GM18505 (cell line): Measurements from ENCODE around the gene DPYSL5.

ENCODE experiments used
- ATAC-seq: cut with Tn5 transposase; IDR thresholded peaks from one replicate; pipeline ENCODE4 v1.9.1; 2021; ENCODE audit not compliant: unreplicated experiment
- POLR2A ChIP-seq: IDR thresholded peaks from 4 replicates; pipeline ENCODE4 v1.6.1; 2011; ENCODE audit warnings: borderline replicate concordance; ENCODE audit not compliant: insufficient read depth, insufficient read length; ENCODE audit errors: extremely low read depth

DPYSL5 gene

DNA sequence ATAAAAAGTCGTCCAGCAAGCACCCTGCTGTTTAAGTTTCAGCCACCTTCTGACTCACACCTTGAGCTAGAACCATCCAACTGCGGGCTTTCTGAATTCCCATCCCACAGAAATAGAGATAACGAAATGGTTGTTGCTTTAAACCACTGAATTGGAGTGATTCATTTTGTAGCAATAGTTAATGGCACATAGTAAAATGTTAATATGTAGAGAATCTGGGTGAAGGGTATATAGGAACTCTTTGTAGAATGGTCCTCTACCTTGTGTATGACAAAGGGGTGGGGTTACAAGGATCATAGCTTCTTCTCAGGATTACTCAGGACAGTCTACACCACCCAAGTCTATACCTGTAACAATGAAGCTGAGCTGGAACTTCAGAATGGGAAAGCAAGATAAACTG is 120.1 kb downstream of the DPYSL5 start:
- no peak for TF ChIP-seq POLR2A
- ATAC-seq: no peak

DNA sequence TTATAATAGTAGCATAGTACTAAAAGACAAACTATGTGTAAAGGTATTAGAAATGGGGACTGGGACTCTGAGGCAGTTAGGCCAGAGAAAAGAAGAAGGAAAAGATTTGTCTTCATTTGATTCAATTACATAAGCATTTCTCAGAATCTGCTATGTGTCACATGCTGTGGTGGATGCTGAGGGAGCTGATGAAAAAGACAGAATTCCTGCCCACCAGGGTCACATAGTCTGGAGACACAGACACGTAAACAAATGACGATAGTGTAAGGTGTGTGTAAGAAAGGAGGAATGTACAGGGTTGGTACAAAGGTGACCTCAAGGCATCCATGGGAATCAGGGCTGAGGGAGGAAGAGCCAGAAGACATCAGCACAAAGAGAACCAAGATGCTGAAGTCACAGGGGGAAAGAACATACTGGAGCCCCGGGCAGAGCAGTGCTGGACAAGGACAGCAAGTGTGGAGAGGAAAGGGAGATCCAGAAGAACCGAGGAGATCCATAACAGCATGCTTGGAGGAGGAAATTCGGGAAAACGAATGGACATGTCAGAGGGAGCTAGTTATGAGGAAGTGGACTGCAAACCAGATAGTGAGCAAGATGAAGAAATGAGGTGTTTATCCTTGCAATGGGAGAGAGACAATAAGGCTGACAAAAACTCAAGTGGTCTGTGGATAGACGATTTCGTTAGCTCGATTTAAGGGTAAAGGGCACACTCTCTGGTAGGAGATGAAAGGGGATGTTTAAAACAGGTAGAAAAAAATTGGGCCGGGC is 121.3 kb downstream of the DPYSL5 start:
- ATAC-seq: no peak
- no peak for TF ChIP-seq POLR2A

DNA sequence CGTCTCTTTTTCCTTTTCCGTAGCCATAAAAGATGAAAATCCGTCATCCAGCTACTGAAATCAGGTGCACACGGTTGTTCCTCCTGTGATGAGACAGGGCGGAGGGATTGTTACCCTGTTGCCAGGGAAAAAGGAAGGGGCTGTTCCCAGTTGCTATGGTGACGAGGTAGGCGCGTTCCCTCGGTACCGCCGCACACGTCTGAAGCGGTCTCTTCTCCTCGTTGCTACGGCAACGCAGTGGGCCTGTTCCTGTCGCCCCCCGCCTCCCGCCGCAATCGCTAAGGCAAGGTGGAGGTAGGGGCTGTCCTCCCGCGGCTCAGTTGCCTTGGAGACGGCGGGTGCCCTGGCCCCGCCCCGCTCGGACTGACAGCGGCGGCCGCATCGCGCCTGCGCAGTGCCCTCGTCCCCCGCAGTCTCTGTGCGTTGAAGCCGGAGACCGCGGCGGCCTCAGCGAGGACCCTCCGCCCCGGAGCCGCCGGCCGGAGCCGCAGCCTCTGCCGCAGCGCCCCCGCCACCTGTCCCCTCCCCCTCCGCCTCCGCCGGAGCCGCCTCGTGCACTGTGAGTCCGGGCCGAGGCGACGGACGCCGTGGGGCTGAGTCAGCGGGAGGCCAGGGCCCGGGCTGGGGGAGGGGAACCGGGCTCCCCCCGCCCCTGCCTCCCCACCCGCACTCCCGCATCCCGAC is 122.5 kb downstream of the DPYSL5 start, which contains the start of gene MAPRE3:
Gene MAPRE3, plus strand, starts transcription at position 394 of the 684 bp plus-strand sequence. CDS start 51,582 bp downstream, outside the sequence.
- no peak for TF ChIP-seq POLR2A
- ATAC-seq: peak; percentile 79

DNA sequence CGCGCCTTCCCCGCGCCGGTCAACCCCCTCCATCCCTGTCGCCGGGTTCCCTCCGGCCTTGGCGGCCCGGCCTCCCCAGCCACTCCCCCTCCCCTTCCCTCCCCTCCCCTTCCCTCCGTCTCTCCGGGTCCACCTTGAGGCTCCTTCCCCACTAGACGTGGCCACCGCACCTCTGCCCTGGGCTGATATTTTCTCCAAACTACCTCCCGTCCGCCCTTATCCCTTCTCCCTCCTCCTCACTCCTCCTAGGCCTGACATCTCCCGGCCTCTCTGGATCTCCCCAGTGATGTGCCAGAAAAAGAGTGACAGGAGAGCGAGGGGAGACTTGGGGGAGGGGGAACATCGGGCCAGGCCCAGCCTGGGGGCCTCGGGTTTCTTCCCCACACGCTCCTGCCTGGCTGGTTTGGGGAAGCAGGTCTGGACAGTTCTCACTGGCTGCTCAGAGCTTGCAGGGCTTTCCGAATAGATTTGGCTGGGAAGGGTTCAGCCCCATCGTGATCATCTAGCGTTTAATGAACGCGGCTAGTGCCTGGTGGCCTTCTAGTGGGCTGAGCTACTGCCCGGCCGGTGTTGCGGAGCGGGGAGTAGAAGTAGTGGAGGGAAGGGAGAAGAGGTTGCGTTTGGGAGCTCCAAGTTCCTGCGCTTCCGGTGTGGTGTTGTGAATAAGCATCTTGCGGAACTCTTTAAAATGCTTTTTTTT is 123.1 kb downstream of the DPYSL5 start:
- TF ChIP-seq POLR2A: no peak
- ATAC-seq: no peak

- no peak for ATAC-seq
- no peak for TF ChIP-seq POLR2A
These were observed 124.2 kb downstream of the DPYSL5 start for GRCh38 chr2:26971911-26972786.

DNA sequence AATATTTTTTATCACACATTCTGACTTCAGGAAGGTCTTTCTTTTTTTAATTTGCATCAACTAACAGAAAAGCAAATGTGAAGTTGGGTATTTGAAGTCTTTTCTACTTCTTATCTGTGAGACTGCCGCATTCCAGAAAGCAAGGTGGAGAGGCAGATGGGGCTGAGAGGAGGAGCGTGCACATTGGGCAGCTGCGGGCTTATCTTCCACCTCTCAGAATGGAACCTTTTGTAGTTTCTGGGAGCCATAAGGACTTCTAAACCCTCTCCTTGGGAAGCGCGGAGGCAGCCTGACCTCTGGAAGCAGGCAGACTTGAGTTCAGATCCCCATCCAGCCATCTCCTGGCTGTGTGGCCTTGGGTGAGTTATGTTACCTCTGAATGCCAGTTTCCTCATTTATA is 126.4 kb downstream of the DPYSL5 start:
- ATAC-seq: no peak
- no peak for TF ChIP-seq POLR2A

GRCh38 chr2:26975102-26975501 is 127.2 kb downstream of the DPYSL5 start:
- no peak for ATAC-seq
- TF ChIP-seq POLR2A: no peak

- TF ChIP-seq POLR2A: no peak
- no peak for ATAC-seq
These were observed 127.7 kb downstream of the DPYSL5 start for GRCh38 chr2:26975656-26976055.

- no peak for ATAC-seq
These were observed 128.3 kb downstream of the DPYSL5 start for GRCh38 chr2:26976237-26976636.

DNA sequence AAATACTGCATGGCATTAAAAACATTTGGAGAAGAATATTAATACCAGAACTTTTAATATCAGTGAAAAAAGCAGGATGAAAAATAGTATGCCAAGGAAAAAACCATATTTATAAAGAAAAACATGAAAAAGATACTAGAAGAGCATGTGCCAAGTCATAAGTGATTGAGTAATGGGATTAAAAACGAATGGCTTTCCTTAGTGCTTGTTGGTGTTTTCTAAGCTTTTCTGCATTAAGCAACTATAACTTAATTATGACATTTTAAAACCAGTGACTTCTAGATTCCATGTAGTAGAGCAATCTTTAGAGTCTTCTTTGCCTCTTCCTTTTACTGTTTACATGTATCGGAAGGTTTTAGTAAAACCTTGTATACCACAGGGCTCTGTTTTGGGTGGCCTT is 129.1 kb downstream of the DPYSL5 start:
- TF ChIP-seq POLR2A: no peak
- no peak for ATAC-seq

More at GRCh38 chr2:26976237-26976636, 128.3 kb downstream of the DPYSL5 start:
- no peak for TF ChIP-seq POLR2A

DNA sequence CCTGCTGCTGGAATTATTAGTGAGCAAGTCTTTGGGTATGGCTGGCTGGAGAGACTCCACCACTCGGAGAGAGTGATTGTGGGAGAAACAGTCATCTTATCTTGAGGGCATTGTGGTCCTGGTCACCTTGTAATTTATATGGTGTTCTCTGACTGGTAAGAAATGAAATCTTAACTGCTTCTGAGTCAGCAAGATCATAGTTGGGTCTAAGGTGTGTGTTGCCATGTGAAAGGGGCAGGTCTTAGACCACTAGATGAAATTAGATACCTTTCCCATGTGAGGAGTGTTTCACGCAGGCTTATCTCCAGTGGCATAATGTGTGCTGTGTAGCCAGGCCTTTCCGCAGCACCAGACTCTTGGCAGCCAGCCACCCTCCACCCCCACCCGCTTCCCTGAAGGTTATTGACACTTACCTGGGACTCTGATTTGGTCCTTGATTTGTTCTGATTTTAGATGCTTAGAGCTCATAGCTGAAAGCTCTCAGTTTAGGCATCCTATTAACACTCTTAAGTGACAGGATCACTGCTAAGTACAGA is 130.2 kb downstream of the DPYSL5 start:
- TF ChIP-seq POLR2A: no peak
- ATAC-seq: no peak

GRCh38 chr2:26979741-26980140 is 131.8 kb downstream of the DPYSL5 start:
- no peak for TF ChIP-seq POLR2A
- ATAC-seq: no peak

DNA sequence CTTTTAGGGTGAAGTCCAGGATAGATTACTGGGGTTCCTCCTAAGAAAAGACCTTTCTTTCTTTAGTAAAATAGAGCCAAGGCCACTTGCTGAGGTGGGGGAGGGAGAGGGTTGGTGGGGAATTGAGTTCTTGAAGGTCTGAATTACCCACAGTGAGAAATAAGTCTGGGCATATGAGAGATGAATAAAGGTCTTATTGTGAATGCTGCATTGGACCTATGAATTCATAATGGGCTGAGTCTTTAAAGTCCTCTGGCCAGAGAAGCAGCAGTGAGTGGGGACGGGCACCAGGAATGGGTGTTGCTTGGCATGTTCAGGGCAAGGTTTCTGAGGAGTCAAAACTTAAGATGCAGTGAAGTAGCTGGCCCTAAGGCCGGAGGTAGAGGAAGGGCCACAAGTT is 133.0 kb downstream of the DPYSL5 start:
- no peak for TF ChIP-seq POLR2A
- no peak for ATAC-seq

- no peak for TF ChIP-seq POLR2A
- no peak for ATAC-seq
These were observed 134.3 kb downstream of the DPYSL5 start for GRCh38 chr2:26982102-26982742.
